ENCODE results near the gene MASP2.
A peak's percentile ranks its signal among the peaks of the same experiment; 100 is the strongest.
"Not testable (repeated sequence)": the region's sequence is repeated elsewhere in the genome, so short reads cannot be mapped to it uniquely, and the experiment has no call there.

MASP2 gene
- total RNA-seq: 0.04 to 0.15 reads per million in 2 donors

DNA sequence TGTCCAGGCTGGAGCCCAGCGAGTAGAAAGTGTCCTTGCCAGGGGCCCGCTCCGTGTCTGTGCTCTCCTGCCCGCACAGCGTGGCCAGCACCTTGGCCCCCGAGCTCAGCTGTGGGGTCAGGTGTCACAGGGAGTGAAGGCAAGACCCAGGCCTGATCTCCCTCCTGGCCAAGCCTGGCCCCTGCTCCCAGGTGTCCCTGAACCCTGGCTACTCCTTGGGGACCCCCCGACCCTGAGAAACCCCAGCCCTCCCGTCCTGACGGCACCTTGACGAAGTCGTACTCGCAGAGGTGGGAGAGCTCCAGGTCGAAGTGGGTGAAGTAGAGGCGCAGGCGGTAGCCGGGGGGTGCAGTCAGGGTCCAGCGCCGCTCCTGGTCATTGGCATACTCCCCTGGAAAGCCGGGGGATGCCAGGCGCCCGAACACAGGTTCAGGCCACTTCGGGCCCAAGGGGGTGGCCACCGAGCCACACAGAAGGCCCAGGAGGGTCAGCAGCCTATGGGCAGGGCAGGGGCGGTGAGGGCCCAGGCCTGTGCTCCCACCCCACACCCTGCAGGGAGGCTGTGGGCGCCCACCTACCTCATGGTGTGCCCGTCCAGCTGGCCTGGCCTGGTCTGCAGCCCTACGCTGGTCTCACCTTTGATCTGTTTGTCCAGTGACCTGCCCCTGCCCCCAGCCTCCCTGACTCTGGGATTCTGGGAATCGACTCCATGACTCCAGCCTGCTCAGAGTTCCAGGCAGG is at the start of gene MASP2:
Gene MASP2, minus strand, starts transcription at position 615 of the 741 bp plus-strand sequence. Its CDS starts 32 bp downstream, at position 583.
- DNase-seq: no peak

- not testable (repeated sequence) for DNase-seq
Measured at GRCh38 chr1:11083784-11084183, 36.7 kb upstream of the MASP2 start.

- no peak for DNase-seq
Measured at GRCh38 chr1:11080931-11081330, 33.9 kb upstream of the MASP2 start.

- no peak for DNase-seq
Measured at GRCh38 chr1:11078631-11079030, 31.6 kb upstream of the MASP2 start.

DNA sequence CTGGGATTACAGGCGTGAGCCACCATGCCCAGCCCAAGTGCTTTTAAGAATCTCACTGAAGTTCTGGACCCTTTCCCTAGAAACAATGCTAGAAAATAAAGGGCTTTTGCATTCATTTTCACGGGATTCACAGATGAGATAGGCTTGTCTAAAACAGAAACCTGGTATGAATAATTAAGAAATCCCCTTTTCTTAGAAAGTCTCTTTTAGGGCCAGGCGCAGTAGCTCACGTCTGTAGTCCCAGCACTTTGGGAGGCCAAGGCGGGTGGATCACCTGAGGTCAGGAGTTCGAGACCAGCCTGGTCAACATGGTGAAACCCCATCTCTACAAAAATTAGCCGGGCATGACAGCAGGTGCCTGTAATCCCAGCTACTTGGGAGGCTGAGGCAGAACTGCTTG is 26.4 kb upstream of the MASP2 start:
- DNase-seq: not testable (repeated sequence)

DNA sequence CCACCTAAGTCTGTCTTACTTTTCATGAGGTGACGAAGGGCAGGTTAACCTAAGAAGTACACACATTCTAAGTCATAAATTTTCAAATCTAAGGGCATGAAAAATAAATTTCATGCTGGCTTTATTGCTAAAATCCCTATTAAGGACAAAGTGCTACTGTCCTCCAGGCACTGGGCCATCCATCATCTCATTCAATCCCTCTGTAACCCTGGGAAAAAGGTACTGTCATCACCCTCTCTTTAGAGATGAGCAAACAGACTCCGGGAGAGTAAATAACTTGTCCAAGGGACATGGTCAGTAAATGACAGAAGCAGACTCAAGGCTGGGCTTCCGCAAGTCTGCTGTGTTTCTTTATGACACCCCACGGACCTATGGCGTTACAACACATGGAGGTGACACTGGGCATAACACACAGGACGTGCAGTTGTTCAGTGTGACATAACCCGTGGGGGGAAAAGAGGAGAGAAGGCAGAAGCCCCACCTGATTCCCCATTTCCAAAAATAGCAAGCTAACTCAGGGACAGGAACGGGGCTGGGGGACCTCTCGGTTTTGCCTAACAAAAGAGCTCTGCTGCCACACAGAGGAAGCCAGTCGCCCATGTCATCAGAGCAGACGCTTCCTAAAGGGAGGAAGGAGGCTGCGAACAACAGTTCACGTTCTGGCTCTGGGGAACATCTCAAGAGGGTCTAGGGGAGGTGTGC is 25.3 kb upstream of the MASP2 start:
- DNase-seq: no peak

- no peak for DNase-seq
Measured at GRCh38 chr1:11071463-11072215, 24.6 kb upstream of the MASP2 start.

GRCh38 chr1:11070876-11071275 is 23.8 kb upstream of the MASP2 start:
- no peak for DNase-seq

GRCh38 chr1:11068600-11069473 is 21.8 kb upstream of the MASP2 start:
- no peak for DNase-seq

DNA sequence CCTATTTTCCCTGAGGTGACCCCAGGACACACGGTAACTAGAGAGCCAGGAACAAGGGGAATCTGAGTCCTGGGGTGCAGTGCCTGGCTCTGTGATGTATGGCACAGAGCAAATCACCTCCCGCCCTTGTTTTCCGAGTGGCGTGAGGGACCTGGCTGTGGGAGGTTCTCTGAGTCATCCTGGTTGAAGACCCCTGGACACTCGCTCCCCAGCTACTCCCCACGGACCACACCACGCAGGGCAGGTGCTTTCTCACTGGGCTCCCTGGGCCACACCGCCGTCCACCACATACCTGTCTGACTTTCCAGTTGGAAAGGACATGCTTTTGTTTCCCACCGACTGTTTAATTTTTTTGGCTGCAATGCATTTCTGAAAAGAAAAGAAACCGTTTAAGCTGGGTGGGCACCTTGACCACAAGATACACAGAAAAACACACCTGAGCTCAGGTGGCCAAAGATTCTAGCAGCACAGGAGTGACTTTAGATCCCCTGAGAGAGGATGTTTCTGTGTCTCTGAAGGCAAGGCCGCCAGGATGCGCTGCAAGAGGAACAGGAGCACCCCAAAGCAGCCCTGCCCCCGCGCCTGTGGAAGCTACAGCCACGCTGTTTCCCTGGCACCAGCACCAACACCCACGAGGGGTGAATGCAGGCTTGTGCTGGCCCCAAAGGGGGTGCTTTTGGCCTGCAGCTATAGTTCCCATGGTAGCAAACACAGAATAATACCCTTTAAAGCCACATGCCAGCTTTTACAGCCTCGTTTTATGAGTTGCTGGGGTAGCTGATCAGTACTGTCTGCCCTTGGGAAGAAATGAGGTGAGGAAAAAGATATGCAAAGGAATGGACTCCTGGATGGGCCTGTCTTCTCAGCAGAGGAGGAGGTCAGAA is 20.9 kb upstream of the MASP2 start:
- no peak for DNase-seq

GRCh38 chr1:11065796-11066195 is 18.8 kb upstream of the MASP2 start:
- DNase-seq: no peak

- no peak for DNase-seq
Measured at GRCh38 chr1:11064942-11065341, 17.9 kb upstream of the MASP2 start.

DNA sequence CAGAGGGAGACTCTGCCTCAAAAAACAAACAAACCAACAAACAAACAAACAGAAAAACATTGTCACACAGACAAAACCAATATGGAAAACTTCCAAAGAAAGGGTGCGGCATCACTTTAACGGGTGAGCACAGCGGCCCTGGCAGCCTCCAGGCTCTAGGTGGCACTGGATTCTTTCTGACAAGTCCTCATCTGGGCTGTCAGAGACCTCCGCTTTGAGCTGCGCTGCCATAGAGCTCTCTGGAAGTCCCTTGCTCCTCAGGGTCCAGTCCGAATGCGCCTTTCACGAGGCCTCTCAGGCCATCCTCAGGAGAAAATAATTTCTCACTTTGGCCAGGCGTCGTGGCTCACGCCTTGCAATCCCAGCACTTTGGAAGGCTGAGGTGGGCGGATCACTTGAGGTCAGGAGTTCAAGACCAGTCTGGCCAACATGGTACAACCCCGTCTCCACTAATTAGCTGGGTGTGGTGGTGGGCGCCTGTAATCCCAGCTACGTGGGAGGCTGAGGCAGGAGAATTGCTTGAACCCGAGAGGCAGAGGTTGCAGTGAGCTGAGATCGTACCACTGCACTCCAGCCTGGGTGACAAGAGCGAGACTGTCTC is 17.0 kb upstream of the MASP2 start:
- not testable (repeated sequence) for DNase-seq

- no peak for DNase-seq
Measured at GRCh38 chr1:11062965-11063401, 15.9 kb upstream of the MASP2 start.

DNA sequence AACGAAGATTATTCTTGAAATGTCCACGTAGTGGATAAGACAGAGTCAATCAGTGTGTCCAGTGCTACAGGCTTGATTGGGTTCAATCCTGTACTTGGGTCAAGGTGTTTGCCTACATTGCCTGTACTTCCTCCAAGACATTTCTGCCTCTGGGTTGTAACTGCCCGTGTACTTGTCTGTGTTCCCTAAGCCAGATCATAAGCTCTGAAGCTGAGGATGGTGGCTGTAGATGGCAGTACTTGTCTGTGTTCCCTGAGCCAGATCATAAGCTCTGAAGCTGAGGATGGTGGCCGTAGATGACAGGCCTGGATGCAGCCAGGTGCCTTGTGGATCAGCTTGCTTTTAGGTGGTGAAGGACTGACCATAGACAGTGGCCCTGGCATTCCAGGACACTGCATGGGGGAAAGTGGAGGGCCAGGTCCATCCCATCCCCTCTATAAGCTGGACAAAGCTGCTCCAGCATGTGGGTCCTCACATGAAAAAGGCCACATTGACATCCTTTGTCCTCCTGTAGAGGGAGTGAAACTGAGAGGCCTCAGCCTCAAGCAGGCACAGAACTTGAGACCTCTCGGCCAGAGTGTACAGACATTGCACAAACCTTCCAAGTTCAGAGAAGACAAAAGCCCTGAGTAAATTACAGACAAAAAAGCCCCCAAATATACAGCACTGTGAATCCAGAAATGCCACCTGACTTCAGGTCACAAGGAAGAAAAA is 14.8 kb upstream of the MASP2 start:
- DNase-seq: no peak

DNA sequence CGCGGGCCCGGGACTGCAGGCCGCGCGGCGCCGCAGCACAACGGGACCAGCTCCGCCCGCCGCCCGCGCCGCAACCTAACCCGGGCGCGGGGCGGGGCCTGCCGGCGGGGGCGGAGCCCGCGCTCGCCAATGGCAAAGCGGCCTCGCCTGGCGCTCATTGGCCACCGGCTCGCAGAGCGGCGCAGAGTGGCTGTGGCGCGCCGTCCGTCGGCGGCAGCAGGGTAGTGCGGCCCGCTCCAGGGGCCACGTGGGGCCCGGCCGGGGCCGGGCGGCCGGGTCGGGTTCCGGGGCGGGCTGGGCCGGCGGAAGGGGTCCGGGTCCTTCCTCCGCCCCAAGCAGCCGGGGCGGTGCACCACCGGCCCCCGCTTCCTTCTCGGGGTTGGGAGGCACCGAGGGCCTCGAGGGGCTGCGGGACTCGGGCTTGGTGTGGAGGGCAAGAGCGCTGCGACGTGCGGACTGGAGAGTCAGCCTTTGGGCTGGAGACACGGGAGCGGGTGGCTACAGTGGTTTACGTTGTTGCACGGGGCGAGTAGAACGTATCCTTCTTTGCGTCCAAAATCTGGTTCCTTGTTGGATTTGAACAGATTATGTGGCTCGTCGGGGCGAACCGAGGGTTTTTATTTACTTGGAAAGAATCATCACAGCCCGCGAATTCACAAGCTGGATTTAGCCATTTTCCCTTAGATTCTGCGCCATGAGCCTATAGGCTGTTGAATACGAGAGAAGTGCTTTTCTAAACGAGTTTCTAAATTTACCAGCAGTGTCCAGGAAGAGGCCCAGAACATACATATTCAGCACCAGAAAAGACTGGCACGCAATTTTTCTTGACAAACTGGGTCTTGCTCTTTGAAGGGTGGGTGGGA is 13.2 kb upstream of the MASP2 start, which contains the start of gene SRM:
Gene SRM, minus strand, starts transcription at position 51 of the 863 bp plus-strand sequence. CDS start 75 bp downstream, outside the sequence.
- DNase-seq: peak; percentile 87

DNA sequence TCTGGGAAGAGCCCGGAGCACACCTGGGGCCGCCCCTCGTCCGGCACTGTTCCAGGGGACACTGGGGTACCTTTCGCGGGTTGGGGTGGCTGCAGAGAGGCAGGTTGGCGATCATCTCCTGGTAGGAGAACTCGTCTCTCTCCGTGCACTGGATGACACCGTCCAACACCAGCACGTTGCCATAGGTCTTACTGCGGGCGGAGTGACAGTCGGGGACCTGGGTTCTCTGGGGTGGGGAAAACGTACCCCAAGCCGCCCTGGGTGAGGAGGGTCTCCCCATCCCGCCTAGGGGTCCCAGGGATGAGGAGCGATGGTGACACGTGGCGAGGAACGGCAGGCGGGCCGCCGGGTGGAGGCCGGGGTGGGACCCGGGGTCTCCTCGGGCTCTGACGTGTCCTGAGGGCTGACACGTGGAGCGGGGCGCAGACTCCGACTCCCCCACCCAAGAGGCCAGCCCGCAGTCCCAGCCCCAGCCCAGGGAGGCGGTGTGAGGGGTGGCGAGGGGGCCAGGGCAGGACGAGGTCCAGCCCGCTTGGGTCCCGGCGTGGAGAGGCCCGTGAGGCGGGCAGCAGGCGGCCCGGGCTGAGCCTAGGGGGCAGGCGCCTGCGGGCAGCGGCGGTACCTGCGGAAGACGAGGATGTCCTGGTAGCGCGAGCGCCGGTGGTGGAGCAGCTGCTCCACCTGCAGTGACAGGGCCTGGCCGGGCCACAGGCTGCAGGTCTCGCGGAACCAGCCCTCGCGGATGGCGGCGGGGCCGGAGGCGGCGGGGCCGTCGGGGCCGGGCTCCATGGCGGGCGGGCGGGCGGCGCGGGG is 12.3 kb upstream of the MASP2 start:
- DNase-seq: no peak

- DNase-seq: no peak
Measured at GRCh38 chr1:11058595-11059154, 11.6 kb upstream of the MASP2 start.

Data from activated gamma-delta T cell (primary cell).